Mesenchymal stem cell (in vitro differentiated cells and primary cell): Measurements from ENCODE around the gene SPRR2B. TPM values are rescaled to one million over a fixed set of nuclear protein-coding genes. Genes with fewer than 3 reads are reported as not detected.
"Not testable (repeated sequence)": the region's sequence is repeated elsewhere in the genome, so short reads cannot be mapped to it uniquely, and the experiment has no call there.

Source experiments
- DNase-seq: peaks from one replicate; pipeline ENCODE4 v3.0.0-alpha.2; 2013
- H2AFZ ChIP-seq: one replicate; pipeline ENCODE4 v1.6.1; 2013; ENCODE audit warnings: low read depth, mild to moderate bottlenecking, control low read depth, inconsistent platforms, low read length, moderate library complexity
- H2AK5ac ChIP-seq: 2 replicates; pipeline ENCODE4 v1.6.1; 2013; ENCODE audit warnings: low read length, moderate library complexity, mild to moderate bottlenecking, inconsistent platforms; ENCODE audit not compliant: severe bottlenecking
- H2BK120ac ChIP-seq: one replicate; pipeline ENCODE4 v1.6.1; 2013; ENCODE audit warnings: low read depth, mild to moderate bottlenecking, inconsistent platforms, low read length, moderate library complexity
- H2BK12ac ChIP-seq, 2 experiments: one replicate each; pipeline ENCODE4 v1.6.1; 2013; ENCODE audit warnings: inconsistent platforms in 2 of 2, low read length in 2 of 2, mild to moderate bottlenecking in 2 of 2, moderate library complexity in 2 of 2, control low read depth in 1 of 2
- H2BK15ac ChIP-seq: one replicate; pipeline ENCODE4 v1.6.1; 2013; ENCODE audit warnings: mild to moderate bottlenecking, low read depth, inconsistent platforms; ENCODE audit not compliant: poor library complexity, severe bottlenecking
- H2BK5ac ChIP-seq: 2 replicates; pipeline ENCODE4 v1.6.1; 2013; ENCODE audit warnings: low read depth, mild to moderate bottlenecking, low read length, control low read depth, inconsistent platforms; ENCODE audit not compliant: poor library complexity, severe bottlenecking
- H3K14ac ChIP-seq, 2 experiments: one replicate each; pipeline ENCODE4 v1.6.1; 2013; ENCODE audit warnings: inconsistent platforms in 2 of 2, low read length in 2 of 2, control low read depth in 1 of 2, mild to moderate bottlenecking in 1 of 2, moderate library complexity in 1 of 2
- H3K18ac ChIP-seq, 2 experiments: one replicate each; pipeline ENCODE4 v1.6.1; 2013; ENCODE audit warnings: inconsistent platforms in 2 of 2, low read length in 2 of 2, control low read depth in 1 of 2, low read depth in 1 of 2, mild to moderate bottlenecking in 1 of 2
- H3K23ac ChIP-seq, 2 experiments: one replicate each; pipeline ENCODE4 v1.6.1; 2013; ENCODE audit warnings: inconsistent platforms in 2 of 2, low read length in 2 of 2, mild to moderate bottlenecking in 2 of 2, moderate library complexity in 2 of 2, control low read depth in 1 of 2
- H3K27ac ChIP-seq: 2 replicates; pipeline ENCODE4 v1.5.1; 2013; ENCODE audit warnings: mild to moderate bottlenecking, moderate library complexity, low read length, control low read depth, inconsistent platforms; ENCODE audit not compliant: poor library complexity, severe bottlenecking
- H3K27me3 ChIP-seq, 2 experiments: 2 replicates each; pipeline versions ENCODE4 v1.6.1 to v1.7.0; 2013; ENCODE audit warnings: low read length in 2 of 2, mild to moderate bottlenecking in 2 of 2, moderate library complexity in 2 of 2, control low read depth in 1 of 2, inconsistent platforms in 1 of 2; ENCODE audit not compliant: control insufficient read depth in 1 of 2, insufficient read depth in 1 of 2
- H3K36me3 ChIP-seq, 2 experiments: 2 replicates each; pipeline versions ENCODE4 v1.6.1 to v1.7.0; 2013; ENCODE audit warnings: low read length in 2 of 2, control low read depth in 1 of 2, inconsistent platforms in 1 of 2, low read depth in 1 of 2, mild to moderate bottlenecking in 1 of 2; ENCODE audit not compliant: insufficient read depth in 2 of 2, control insufficient read depth in 1 of 2
- H3K4ac ChIP-seq, 2 experiments: one replicate each; pipeline ENCODE4 v1.6.1; 2013; ENCODE audit warnings: inconsistent platforms in 2 of 2, low read length in 2 of 2, mild to moderate bottlenecking in 2 of 2, moderate library complexity in 2 of 2, control low read depth in 1 of 2, low read depth in 1 of 2
- H3K4me1 ChIP-seq: 2 replicates; pipeline ENCODE4 v1.6.1; 2013; ENCODE audit warnings: low read depth, low read length, control low read depth; ENCODE audit not compliant: control insufficient read depth, insufficient read depth
- H3K4me2 ChIP-seq: 2 replicates; pipeline ENCODE4 v1.6.1; 2013; ENCODE audit warnings: low read length, mild to moderate bottlenecking, inconsistent platforms; ENCODE audit not compliant: poor library complexity, severe bottlenecking
- H3K4me3 ChIP-seq, 2 experiments: 2 replicates each; pipeline versions ENCODE4 v1.5.1 to v1.7.0; 2013; ENCODE audit warnings: low read length in 2 of 2, mild to moderate bottlenecking in 2 of 2, control low read depth in 1 of 2, low read depth in 1 of 2; ENCODE audit not compliant: insufficient read depth in 1 of 2
- H3K79me1 ChIP-seq: replicated peaks from 2 replicates; pipeline ENCODE4 v1.6.1; 2013; ENCODE audit warnings: mild to moderate bottlenecking, control low read depth, low read length, inconsistent platforms; ENCODE audit not compliant: poor library complexity, severe bottlenecking
- H3K9ac ChIP-seq: 2 replicates; pipeline ENCODE4 v1.7.0; 2013; ENCODE audit warnings: mild to moderate bottlenecking, low read length, moderate library complexity
- H3K9me3 ChIP-seq: 2 replicates; pipeline ENCODE4 v1.7.0; 2013; ENCODE audit warnings: mild to moderate bottlenecking, low read length; ENCODE audit not compliant: control insufficient read depth
- H4K8ac ChIP-seq: one replicate; pipeline ENCODE4 v1.6.1; 2013; ENCODE audit warnings: inconsistent platforms, mild to moderate bottlenecking, low read length, moderate library complexity
- H4K91ac ChIP-seq: one replicate; pipeline ENCODE4 v1.6.1; 2013; ENCODE audit warnings: mild to moderate bottlenecking, low read length, inconsistent platforms
- WGBS: methylation state at CpG from one replicate; pipeline ENCODE4 v1.1.7; 2013; ENCODE audit warnings: mixed read lengths; 5-methylcytosine and 5-hydroxymethylcytosine counted together
- small RNA-seq: library from polyadenylated mRNA; stranded (forward); fragments of <200 nt; extraction: miRNeasy Mini kit (QIAGEN cat#:217004); gene quantifications from one replicate; pipeline ENCODE3, GENCODE V24; 2013; ENCODE audit warnings: low read depth

The SPRR2B gene

DNA sequence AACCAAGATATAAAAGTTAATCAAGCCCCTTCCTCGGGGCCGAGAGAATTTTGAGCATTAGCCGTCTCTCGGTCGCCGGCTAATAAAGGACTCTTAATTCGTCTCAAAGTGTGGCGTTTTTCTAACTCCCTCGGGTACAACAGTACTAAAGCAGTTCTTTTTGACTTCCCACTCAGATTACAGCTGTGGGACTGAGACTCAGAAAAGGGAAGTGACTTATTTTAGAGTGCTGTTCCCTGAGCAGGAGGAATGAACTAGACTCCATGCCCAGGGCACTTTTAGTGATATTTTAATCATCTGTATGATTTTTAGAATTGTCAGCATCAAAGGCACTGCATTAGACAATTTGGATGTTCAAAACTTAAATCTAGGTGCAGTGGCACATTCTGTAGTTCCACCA is 49.1 kb downstream of the SPRR2B start:
- H3K79me1 ChIP-seq, H2AK5ac ChIP-seq, H3K4ac ChIP-seq, H3K18ac ChIP-seq, H3K27me3 ChIP-seq, H3K4me3 ChIP-seq, H2BK15ac ChIP-seq, H4K91ac ChIP-seq, H3K4me2 ChIP-seq, H3K36me3 ChIP-seq, H4K8ac ChIP-seq, H3K9ac ChIP-seq, H2BK5ac ChIP-seq, H3K23ac ChIP-seq, H3K14ac ChIP-seq, H3K9me3 ChIP-seq, H2BK12ac ChIP-seq, H2BK120ac ChIP-seq, H3K27ac ChIP-seq, H2AFZ ChIP-seq, DNase-seq, H3K4me1 ChIP-seq: not testable (repeated sequence)
- 90% methylated on average over 7 of the region's 9 CpGs for WGBS

DNA sequence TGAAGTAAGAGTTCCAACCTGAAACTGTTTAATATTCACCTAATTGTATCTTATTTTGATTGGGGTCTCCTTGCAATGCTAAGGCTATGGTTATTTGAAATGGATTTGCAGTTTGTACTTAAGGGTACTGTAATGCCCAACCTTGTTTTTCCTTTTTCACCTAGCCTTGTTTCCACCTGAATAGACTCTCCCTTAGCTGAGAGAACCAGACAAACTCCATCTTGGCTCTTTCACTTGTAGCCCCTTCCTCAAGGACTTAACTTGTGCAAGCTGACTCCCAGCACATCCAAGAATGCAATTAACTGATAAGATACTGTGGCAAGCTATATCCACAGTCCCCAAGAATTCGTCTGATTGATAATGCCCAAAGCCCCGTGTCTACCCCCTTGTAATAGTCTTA is 49.6 kb downstream of the SPRR2B start:
- not testable (repeated sequence) for H4K8ac ChIP-seq, H3K4me1 ChIP-seq, H3K9ac ChIP-seq, H3K18ac ChIP-seq, H3K27ac ChIP-seq, H3K79me1 ChIP-seq, H3K9me3 ChIP-seq, H3K4me3 ChIP-seq, H3K4ac ChIP-seq, H2AK5ac ChIP-seq, H2BK120ac ChIP-seq, H4K91ac ChIP-seq, DNase-seq, H3K4me2 ChIP-seq, H3K27me3 ChIP-seq, H2AFZ ChIP-seq, H3K36me3 ChIP-seq, H2BK12ac ChIP-seq, H2BK15ac ChIP-seq, H3K14ac ChIP-seq, H3K23ac ChIP-seq, H2BK5ac ChIP-seq
- WGBS: 39% methylated on average over 2 of the region's 2 CpGs

Small RNA genes within 50 kb of the gene (small RNA-seq; reads per million reads assigned to genes)
- gene AL356867.1: not detected
